Peyer's patch (tissue), 4 donors: Measurements from ENCODE around the gene HDGF.

Source experiments
- CTCF ChIP-seq, 6 experiments: fragments of 450-650 bp in 4 of 6; fragments of 200-600 bp in 2 of 6; sonication (generic) in 1 of 6; IDR thresholded peaks; one replicate each; pipeline ENCODE4 v1.5.1; 2017 to 2019; ENCODE audit warnings: antibody characterized with exemption in 6 of 6, mild to moderate bottlenecking in 3 of 6, moderate library complexity in 1 of 6
- POLR2A ChIP-seq, 2 donors: fragments of 450-650 bp; IDR thresholded peaks; one replicate each; pipeline ENCODE4 v1.5.1; 2017; ENCODE audit warnings: antibody characterized with exemption in 2 of 2, mild to moderate bottlenecking in 2 of 2, moderate library complexity in 2 of 2

DNA sequence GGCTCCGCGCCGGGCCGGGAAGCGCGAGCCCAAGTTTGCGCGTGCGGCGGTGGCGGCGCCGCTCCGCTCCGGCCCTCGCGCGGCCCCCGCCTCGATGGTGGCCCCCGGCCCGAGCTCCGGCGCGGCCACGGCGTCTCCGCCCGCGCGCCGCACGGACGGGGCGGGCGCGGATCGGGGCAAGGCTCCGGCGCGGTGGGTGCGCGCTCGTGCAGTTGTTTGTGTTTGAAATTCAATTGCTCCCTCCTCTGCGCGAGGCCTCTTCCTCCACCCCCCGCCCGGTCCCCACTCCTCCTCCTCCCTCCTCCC, at the start of gene HDGF:
- TF ChIP-seq CTCF (IDR thresholded peaks at IDR 0.05) (no peak), POLR2A (IDR thresholded peaks at IDR 0.05) (peak in 1 of 2 donors; percentile 41)
